Kidney capillary endothelial cell (primary cell): ENCODE results near the gene PLEK2.
"Not testable (repeated sequence)": the region's sequence is repeated elsewhere in the genome, so short reads cannot be mapped to it uniquely, and the experiment has no call there.

Experiments
- DNase-seq: peaks from one replicate; pipeline ENCODE4 v3.0.0-alpha.2; 2018; ENCODE audit warnings: low spot score

The PLEK2 gene

DNA sequence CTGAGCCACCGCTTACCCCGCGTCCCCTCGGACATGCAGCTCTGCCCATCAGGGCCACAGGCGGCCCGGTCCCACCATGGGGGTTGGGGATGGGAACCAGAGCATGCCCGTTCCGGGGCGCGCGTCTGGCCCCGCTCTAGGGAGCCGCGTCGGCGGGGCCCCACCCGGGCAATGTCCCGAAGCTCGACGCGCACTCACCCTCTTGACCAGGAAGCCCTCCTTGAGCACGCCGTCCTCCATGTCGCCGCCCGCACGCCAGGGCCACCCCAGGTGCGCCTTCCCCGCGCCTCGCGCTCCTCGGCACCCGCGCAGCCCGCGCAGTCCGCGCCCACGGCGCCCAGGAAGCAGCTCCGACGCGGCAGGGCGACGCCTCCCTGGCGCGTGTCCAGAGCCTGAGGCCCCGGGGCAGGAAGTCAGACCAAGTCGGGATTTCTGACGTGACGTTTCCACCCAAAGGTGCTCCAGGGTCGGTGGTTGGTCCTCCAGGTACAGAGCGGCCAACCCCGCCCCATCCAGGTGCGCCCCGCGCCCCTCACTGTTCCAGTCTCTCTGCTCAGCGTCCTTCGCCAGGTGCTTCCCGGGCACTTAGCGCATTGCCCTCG lies at the start of gene PLEK2:
PLEK2 (minus strand) TSS at position 346 of the 602 bp plus-strand sequence; CDS start at position 240, 106 bp downstream.
- no peak for DNase-seq

GRCh38 chr14:67461341-67461985 lies 49.5 kb upstream of the PLEK2 start:
- DNase-seq = no peak

- DNase-seq = no peak
Observed at GRCh38 chr14:67459336-67459735, 47.4 kb upstream of the PLEK2 start.

- no peak for DNase-seq
Observed at GRCh38 chr14:67457782-67458181, 45.8 kb upstream of the PLEK2 start.

DNA sequence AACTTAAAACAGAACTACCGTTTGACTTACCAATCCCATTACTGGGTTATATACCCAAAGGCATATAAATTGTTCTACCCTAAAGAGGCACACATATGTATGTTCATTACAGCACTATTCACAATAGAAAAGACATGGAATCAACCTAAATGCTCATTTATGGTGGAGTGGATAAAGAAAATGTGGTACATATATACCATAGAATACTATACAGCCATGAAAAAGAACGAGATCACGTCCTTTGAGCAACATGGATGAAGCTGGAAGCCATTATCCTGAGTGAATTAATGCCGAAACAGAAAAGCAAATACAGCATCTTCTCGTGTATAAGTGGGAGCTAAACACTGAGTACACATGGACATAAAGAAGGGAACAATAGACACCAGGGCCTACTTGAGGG lies 44.8 kb upstream of the PLEK2 start:
- no peak for DNase-seq

DNA sequence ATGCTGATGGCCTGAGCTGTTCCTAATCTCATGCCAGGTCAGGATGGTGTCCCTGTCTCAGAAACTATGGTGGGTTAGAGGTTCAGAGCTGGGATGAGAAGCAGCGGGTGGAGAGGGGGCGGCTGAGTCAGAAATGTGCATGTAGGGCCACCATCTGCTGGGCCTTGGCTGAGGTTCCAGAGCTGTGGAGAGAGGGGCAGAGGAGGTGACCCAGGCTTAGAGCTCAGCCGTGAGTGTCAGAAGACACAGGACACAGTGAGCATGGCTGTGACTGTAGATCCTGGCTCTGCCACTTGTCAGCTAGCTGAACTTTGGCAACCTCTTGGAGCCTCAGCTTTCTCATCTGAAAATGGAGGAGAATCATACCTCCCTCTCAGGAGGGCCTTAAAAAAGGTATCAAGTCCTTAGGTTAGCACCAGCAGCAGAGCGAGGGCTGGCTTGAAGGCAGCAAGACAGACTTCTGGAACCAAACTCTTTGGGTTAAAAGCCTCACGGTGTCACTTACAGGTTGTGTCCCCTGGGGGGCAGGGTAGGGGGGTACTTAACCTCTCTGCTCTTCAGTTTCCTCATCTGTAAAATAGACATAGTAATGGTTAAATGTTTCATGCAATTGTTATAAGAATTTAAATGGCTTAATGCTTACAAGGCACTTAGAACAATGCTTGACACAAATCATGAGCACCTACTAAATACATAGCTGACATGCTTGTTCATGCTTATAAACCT lies 41.8 kb upstream of the PLEK2 start:
- no peak for DNase-seq

DNA sequence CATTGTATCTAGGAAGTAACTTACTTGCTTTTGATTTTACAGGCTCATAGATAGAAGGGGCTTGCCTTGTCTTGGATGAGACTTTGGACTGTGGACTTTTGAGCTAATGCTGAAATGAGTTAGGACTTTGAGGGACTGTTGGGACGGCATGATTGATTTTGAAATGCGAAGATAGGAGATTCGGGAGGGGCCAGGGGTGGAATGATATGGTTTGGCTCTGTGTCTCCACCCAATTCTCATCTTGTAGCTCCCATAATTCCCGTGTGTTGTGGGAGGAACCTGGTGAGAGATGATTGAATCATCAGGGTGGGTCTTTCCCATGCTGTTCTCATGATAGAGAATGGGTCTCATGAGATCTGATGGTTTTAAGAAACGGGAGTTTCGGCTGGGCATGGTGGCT lies 39.7 kb upstream of the PLEK2 start:
- not testable (repeated sequence) for DNase-seq

DNA sequence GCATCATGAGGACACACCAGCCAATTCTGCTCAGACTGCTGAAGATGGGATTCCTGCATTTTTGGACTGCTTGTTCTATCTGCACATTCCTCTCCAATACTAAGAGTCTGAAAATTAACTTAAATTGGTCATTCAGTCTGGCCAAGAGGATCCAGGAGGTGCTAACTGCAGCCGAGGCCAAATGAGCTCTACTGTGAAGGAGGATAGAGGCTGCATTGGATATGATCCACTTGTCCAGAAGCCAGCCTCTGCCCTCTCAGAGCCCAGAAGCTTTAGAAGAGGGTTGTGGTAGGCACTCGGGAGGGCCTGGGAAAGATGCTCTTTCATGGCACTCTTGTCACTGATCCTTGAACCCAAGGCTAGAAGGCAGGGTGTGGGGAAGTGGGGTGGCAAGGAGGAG lies 37.1 kb upstream of the PLEK2 start:
- DNase-seq = no peak

DNA sequence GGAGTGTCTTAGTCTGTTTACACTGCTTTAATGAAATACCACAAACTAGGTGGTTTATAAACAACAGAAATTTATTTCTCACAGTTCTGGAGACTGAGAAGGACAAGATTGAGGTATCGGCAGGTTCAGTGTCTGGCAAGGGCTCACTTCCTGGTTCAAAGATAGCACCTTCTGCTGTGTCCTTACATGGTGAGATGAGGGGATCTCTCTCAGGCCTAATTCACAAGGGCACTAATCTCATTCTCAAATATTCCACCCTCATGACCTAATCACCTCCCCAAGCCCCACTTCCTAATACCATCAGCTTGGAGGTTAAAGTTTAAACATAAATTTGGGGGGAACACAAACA lies 35.0 kb upstream of the PLEK2 start:
- DNase-seq = no peak

DNA sequence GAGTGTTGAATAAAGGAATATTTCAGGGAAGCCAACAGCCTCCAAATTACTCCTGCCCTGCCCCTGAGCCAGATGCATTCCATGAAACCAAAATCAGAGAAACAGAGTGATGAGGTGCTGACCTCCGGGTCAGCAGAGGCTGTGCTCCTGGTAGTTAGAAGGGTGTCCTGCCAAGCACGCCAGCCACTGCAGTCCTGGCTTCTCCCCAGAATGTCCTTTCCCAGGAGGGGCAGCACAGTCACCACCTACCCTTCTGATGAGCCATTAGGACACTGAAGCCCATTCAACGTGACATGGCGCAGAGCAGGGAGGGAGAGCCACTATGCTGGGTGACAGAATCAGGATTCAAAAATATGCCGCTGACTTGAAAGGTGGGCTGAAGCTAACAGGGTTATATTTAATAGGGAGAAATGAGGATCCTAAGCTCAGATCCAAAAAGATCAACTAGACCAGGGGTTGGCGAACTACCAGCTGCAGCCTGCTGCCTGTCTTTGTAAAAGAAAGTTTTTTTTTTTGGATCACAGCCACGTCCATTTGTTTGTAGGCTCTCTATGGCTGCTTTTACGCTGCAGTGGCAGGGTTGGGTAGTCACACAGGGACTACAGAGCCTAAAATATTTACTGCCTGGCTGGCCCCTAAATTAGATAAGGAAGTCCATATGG lies 34.5 kb upstream of the PLEK2 start:
- DNase-seq = no peak

GRCh38 chr14:67444395-67444794 lies 32.4 kb upstream of the PLEK2 start:
- peak; percentile 45 for DNase-seq

DNA sequence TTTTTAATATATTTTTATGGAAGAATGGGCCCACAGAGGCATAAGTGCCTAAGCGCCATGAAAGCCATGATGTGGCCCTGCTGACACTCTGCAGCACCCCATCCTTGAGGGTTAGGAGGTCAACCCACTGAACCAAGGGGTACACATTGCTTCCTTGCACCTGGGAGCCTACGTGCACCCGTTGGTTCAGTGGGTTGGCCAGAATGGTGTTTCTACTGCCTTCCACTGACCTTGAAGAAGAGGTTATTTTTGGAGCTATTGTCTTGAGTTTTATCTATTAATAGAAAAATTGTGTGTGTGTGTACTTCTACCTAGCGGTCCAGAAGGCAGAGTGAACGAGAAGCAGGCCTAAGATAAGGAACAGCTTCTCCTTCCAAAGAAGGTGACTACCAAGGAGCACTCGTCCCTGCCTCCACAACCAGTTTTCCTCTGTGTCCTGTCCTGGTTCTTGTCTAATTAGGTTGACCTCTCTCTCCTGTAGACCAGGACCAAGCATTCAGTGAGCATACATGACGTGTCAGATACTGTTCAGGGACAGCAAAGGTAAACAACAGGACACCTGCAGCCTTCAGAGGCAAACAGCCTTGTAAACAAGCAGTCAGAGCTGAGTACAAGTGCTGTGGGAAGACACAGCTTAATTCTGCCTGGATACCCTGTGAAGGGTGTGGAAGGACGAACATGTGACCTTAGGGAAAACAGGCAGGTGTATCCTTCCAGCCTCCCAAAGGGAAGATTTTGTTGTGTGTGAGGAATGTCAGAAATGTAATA lies 30.4 kb upstream of the PLEK2 start:
- DNase-seq = no peak

DNA sequence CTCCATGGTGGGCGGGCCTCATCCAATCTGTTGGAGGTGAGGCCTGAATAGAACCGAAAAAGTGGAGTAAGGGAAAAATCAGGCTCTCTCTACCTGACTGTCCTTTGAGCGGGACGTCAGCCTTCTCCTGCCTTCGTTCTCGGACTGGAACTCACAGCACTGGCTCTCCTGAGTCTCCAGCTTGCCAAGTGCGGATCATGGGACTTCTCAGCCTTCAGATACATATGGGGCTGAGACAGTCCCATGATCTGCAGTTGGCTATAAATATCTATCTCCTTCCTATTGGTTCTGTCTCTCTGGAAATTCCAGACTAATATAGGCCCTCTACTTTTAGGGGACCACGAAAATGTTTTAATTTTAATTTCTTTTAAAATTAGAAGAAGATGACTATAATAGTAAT lies 29.7 kb upstream of the PLEK2 start:
- DNase-seq = no peak

DNA sequence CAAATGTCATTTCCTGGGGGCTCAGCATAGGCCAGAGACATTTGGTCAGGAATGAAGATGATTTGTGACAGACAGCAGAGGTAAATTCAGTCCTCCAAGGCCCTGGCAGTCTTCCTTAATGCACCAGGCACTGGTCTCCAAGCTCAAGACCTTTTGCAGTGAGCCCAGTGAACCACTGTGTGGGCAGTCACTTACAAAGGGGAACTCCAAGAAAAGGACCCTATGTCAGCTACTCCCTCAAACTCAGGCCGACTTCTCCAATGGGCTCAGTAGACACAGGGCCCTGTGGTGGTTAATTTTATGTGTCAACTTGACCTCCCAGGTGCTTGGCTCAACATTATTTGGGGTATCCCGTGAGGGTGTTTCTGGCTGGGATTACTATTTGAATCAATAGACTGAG lies 29.3 kb upstream of the PLEK2 start:
- DNase-seq = no peak

DNA sequence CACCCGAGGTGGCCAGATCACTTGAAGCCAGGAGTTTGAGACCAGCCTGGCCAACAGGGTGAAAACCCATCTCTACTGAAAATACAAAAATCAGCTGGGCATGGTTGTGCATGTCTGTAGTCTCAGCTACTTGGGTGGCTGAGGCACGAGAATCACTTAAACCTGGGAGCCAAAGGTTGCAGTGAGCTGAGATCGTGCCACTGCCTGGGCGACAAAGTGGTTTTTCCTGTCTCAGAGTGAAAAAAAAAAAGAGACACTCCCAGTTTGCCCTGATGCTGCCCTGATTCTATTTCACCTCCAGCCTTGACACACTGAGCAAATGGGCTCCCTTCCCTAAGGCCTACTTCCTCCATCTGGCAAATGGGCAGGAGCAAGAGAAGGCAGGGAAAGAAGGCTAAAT lies 28.5 kb upstream of the PLEK2 start:
- no peak for DNase-seq

DNA sequence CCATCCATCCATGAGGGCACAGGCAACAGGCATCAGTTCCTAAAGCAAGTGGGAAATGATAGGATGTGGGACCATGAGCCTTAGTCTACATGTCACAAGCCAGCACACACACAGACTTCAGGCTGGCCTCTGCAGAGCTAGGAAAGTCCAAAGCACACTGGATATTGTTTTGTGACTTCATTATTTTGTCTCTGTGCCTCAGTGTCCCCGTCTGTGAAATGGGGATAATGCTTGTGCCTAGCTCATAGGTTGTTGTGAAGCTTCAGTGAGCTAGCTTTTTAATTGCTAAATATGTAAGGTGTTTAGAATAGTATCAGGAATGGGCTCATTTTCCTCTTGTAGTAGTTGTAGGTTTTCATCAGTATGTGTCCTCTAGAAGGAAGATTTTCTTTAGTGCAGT lies 27.0 kb upstream of the PLEK2 start:
- no peak for DNase-seq

DNA sequence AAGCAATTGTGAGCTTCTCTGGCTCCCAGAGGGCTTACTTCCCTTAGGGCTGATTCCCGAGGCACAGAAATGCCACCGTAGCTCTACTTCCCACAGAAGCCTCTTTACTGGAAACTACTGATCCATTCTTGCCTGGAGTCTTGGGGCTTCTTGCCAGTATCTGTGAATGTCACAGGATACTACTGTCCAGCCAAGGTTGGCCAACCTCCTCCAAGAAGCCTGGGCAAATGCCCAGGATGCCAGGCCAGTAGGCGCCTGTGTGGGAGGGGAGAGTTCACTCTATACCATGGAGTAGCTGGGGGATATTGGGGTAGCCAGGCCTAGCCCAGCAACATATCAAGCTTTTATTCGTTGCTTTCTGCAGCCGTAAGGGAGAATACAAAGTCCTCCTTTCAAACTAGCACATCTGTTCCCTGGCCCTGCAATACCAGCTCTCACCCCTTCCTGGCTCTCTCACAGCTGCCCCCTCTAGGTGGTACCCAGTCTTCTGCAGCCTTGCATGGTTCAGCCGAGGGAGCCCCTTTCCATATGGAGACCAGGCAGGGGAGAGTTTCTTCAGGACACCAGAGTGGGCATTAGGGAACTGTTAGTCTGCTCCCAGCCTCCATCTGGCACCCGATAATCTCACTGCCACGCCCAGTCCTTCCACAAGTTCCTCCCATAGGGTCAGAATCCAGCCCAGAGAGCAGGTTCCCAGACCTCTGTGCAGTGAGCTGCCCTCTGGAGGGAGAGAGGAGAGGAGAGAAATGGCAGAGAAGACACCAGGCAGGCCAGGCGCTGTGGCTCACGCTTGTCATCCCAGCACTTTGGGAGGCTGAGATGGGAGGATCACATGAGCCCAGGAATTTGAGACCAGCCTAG lies 24.3 kb upstream of the PLEK2 start:
- DNase-seq = no peak

- DNase-seq = no peak
Observed at GRCh38 chr14:67435603-67436002, 23.6 kb upstream of the PLEK2 start.

- DNase-seq = no peak
Observed at GRCh38 chr14:67432050-67432564, 20.1 kb upstream of the PLEK2 start.

GRCh38 chr14:67429510-67430205 lies 17.7 kb upstream of the PLEK2 start:
- no peak for DNase-seq
